VCaP (cell line): ENCODE data around the gene CNGA3.
A peak's percentile ranks its signal among the peaks of the same experiment; 100 is the strongest.

Experiments used
- H3K27ac ChIP-seq: fragments of 450-650 bp; 2 replicates; pipeline ENCODE4 v1.5.1; 2017
- CTCF ChIP-seq: fragments of 450-650 bp; conservative IDR thresholded peaks from 2 replicates; pipeline ENCODE4 v1.5.1; 2017; ENCODE audit warnings: mild to moderate bottlenecking, moderate library complexity

CNGA3 gene

DNA sequence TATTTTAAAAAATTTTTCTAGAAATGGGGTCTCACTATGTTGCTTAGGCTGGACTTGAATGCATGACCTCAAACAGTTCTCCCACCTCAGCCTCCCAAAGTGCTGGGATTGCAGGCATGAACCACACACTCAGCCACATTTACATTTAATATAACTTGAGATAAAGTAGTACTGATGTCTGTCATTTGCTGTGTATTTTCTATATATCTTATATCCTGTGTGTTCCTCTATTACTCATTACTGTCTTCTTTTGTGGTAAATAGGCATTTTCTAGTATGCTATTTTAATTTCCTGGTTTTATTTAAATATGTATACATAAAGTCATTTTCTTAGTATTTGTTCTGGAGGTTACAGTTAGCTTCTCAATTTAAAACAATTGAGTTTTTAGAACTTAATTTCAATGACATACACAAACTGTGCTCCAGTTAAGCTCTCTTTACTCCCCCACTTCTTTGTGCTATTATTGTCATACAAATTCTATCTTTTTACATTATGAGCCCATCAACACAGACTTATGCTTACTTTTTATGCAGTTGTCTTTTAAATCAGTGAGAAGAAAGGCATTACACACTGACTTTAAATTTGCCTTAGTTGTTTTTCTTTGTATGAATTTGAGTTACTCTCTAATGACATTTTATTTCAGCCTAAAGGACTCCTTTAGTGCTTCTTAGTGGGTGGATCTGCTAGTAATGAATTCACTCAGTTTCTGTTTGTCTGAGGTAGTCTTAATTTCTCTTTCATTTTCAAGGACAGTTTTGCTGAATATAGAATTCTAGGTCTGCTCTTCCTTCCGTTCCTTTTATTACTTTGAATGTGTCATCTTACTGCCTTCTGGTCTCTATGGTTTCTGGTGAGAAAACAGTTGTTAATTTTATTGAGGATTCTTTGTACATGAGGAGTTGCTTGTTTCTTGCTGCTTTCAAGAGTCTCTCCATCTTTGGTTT is 92.2 kb downstream of the CNGA3 start:
- no peak overlapping the region for H3K27ac ChIP-seq
- TF ChIP-seq CTCF, result no peak

GRCh38 chr2:98441706-98442450 is 95.6 kb downstream of the CNGA3 start:
- no peak overlapping the region for H3K27ac ChIP-seq
- no peak for TF ChIP-seq CTCF

DNA sequence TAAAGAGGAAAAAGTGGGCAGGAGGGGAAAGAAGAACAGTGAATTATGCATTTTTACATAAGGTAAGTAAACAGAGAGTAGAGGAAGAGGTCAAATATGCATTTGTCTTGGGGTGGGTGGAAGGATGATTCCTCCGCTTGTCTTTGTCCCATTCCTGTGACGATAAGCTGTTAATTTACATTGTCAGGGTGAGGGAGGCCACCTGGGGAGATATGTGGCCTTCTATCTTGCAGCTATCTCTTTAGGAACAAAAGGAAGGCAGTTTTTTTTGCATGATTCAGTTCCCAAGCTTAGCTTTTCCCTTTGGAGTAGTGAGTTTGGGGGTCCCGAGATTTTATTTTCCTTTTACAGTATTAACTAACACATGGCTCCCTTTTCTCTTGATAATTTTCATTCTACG is 96.2 kb downstream of the CNGA3 start:
- no peak overlapping the region for H3K27ac ChIP-seq
- TF ChIP-seq CTCF, result no peak

DNA sequence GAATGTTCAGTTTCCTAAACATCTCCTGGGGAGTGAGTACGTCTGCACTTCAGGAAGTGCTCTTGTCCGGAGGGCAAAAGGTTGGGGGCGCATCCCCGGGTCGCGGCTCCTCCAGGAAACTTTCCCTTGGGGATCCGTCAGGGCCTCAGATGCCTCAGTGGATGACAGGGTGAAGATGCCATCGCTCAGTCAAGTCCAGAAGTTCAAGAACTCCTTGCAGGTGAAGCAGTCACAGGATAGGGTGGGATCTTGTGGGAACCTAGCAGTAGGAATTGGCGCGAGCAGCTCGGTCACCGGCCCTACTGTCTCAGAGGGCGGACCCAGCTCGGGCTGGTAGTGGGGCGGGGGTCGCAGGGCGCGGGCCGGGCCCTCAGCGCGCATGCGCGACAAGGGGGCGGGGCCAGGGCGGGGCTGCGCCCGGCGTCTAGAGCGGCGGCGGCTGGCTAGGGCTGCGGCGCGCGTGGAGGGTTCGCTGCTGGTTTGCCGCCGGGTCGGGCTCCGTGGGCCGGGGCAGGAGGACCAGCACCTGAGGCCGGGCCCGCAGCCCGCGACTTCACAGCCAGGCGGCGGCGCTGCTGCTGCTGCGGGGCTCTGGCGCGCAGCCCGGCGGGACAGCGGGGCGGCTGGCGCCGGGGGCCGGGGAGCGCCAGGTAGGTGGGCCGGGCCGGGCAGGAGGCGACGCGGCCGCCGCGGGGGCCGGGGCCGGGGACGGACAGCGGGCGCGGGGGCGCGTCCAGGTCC is 98.3 kb downstream of the CNGA3 start, which contains the start of gene INPP4A:
INPP4A (plus strand) TSS at position 423 of the 741 bp plus-strand sequence. CDS start 75,191 bp downstream, outside the sequence.
- peak; percentile 66 for TF ChIP-seq CTCF
- peak within 1 kb of the TSS; percentile 82 for H3K27ac ChIP-seq

GRCh38 chr2:98445177-98445682 is 99.0 kb downstream of the CNGA3 start:
- peak overlapping the region; percentile 82 for H3K27ac ChIP-seq
- TF ChIP-seq CTCF, result peak; percentile 38

- H3K27ac ChIP-seq, result peak overlapping the region; percentile 82
- no peak for TF ChIP-seq CTCF
Observed at GRCh38 chr2:98445683-98446581, 99.7 kb downstream of the CNGA3 start.
